ENCODE results near the gene WDR31.

The WDR31 gene

DNA sequence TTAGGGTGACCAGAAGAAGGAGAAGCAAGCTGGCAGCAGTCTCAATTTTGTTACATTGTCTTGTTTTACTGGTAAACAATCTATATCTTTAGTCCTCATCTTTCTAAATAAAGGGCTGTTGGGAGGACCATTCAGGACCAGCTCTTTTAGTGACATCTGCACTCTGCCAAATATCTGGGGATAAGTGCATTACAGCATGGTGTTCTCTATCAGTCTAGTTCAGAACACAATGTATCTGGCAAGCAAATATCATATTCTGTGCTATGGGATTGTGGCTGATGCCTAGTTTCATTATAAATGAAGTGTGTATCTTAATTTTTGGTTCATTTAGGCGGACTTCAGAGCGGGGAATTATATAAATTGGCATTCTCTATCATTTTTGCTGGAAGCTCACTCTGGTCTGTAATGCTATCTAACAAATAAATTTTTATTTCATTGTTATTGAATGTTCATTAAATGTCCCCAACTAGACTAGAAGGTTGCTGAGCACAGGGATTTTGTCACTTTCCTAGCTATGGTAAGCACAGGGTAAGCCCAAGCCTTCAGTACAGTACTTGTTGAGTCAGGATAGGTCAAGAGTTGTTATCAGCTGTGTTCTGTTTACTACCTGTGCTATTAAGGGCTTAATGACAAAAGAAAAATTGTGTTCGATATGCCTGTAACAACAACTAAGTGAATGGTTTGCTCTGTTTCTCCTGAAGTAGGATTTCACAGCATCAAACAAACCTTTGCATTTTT lies 11.9 kb downstream of the WDR31 start:
- H3K36me3 ChIP-seq (ENCODE audit: control insufficient read depth, insufficient read depth, low read length) = no peaks in the 10 kb centered on the region
- no peak overlapping the region for H3K4me3 ChIP-seq (ENCODE audit: low read depth, low read length)
- H3K4me1 ChIP-seq (ENCODE audit: control insufficient read depth, insufficient read depth, low read length) = no peaks in the 10 kb centered on the region
- H3K9ac ChIP-seq (ENCODE audit: low read length) = no peak overlapping the region
- H3K9me3 ChIP-seq (ENCODE audit: control insufficient read depth, insufficient read depth, low read depth, low read length) = no peaks in the 10 kb centered on the region
- H3K27me3 ChIP-seq (ENCODE audit: control insufficient read depth, insufficient read depth, low read length) = no peaks in the 10 kb centered on the region
- no peak overlapping the region for H3K27ac ChIP-seq (ENCODE audit: low read depth, low read length)

DNA sequence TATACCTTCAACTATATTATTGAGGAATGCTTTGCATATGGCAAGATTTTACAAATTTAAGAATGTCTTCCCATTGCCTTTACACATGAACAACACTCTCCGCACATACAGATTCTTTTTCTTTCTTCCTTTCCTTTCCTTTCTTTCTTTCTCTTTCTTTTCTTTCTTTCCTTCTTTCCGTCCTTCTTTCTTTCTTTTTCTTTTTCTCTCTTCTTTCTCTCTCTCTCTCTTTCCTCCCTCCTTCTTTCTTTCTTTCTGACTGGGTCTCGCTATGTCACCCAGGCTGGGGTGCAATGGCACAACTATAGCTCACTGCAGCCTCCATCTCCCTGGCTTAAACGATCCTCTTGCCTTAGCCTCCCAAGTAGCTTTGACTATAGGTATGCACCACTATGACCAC lies 13.8 kb downstream of the WDR31 start:
- H3K9me3 ChIP-seq (ENCODE audit: control insufficient read depth, insufficient read depth, low read depth, low read length) = no peaks in the 10 kb centered on the region
- H3K27me3 ChIP-seq (ENCODE audit: control insufficient read depth, insufficient read depth, low read length) = peaks cover 4% of the 10 kb centered on the region; the same call in 1 of the 2 replicates
- H3K27ac ChIP-seq (ENCODE audit: low read depth, low read length) = no peak overlapping the region
- no peak overlapping the region for H3K4me3 ChIP-seq (ENCODE audit: low read depth, low read length)
- H3K4me1 ChIP-seq (ENCODE audit: control insufficient read depth, insufficient read depth, low read length) = no peaks in the 10 kb centered on the region
- H3K36me3 ChIP-seq (ENCODE audit: control insufficient read depth, insufficient read depth, low read length) = no peaks in the 10 kb centered on the region
- no peak overlapping the region for H3K9ac ChIP-seq (ENCODE audit: low read length)

DNA sequence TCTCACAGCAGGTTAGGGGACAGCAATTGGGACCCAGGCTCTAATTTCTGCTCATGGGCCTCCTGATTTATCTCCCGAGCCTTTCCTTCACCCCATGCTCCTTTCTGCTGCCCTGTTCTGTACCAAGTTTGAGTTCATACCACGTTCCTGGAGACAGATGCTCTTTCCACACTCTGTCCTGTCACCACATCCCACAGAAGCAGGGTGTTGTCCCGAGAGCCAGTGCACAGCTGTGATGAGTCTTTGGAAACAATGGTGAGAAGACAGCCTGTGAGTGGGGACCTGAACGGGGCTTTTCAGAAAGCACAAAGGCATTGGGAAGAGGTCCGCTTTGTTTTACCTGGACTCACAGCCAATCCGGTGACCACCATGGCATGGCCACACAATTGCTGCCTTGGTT lies 17.4 kb downstream of the WDR31 start:
- Histone ChIP-seq H3K9ac (ENCODE audit: low read length) (no peak overlapping the region), H3K9me3 (ENCODE audit: control insufficient read depth, insufficient read depth, low read depth, low read length) (no peaks in the 10 kb centered on the region), H3K27ac (ENCODE audit: low read depth, low read length) (no peak overlapping the region), H3K4me1 (ENCODE audit: control insufficient read depth, insufficient read depth, low read length) (no peaks in the 10 kb centered on the region), H3K36me3 (ENCODE audit: control insufficient read depth, insufficient read depth, low read length) (no peaks in the 10 kb centered on the region), H3K27me3 (ENCODE audit: control insufficient read depth, insufficient read depth, low read length) (peaks cover 7% of the 10 kb centered on the region; the same call in 1 of the 2 replicates), H3K4me3 (ENCODE audit: low read depth, low read length) (no peak overlapping the region)

DNA sequence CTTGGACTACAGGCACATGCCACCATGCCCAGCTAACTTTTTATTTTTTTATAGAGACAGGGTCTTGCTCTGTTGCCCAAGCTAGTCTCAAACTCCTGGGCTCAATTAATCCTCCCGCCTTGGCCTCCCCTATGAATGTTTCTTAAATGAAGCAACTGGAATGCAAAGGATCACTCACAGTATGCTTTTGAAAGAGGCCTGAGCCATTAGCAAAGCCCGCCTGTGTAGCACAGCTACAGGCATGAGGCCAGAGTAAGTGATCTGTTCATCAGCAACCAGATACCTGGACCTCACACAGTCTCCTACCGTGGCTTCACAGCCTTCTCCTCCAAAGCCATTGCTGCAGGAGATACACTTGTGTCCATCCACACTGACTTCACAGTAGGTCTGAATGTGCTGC lies 20.0 kb downstream of the WDR31 start:
- no peaks in the 10 kb centered on the region for H3K36me3 ChIP-seq (ENCODE audit: control insufficient read depth, insufficient read depth, low read length)
- no peaks in the 10 kb centered on the region for H3K9me3 ChIP-seq (ENCODE audit: control insufficient read depth, insufficient read depth, low read depth, low read length)
- H3K27me3 ChIP-seq (ENCODE audit: control insufficient read depth, insufficient read depth, low read length) = peaks cover 7% of the 10 kb centered on the region; the same call in 1 of the 2 replicates
- H3K27ac ChIP-seq (ENCODE audit: low read depth, low read length) = no peak overlapping the region
- no peak overlapping the region for H3K9ac ChIP-seq (ENCODE audit: low read length)
- no peak overlapping the region for H3K4me3 ChIP-seq (ENCODE audit: low read depth, low read length)
- no peaks in the 10 kb centered on the region for H3K4me1 ChIP-seq (ENCODE audit: control insufficient read depth, insufficient read depth, low read length)

DNA sequence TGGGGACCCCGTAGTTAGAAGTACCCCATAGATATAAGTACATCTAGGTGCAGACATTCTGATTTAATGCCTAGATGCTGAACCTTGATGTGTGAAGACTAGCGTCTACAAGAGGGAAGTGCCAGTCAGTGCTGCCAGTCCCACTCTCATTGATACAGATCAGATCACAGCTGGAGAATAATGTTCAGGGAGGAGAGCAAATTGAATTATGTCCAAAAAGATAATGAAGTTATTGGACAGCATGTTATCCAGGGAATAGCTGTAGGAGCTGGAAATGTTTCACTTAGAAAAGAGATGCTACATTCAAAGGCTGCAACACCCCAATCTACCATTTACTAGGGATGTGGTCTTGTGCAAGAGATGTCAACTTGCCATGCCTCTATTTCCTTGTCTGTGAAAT lies 21.0 kb downstream of the WDR31 start:
- Histone ChIP-seq H3K9ac (ENCODE audit: low read length) (no peak overlapping the region), H3K27me3 (ENCODE audit: control insufficient read depth, insufficient read depth, low read length) (peaks cover 7% of the 10 kb centered on the region; the same call in 1 of the 2 replicates), H3K4me3 (ENCODE audit: low read depth, low read length) (no peak overlapping the region), H3K9me3 (ENCODE audit: control insufficient read depth, insufficient read depth, low read depth, low read length) (no peaks in the 10 kb centered on the region), H3K36me3 (ENCODE audit: control insufficient read depth, insufficient read depth, low read length) (no peaks in the 10 kb centered on the region), H3K4me1 (ENCODE audit: control insufficient read depth, insufficient read depth, low read length) (no peaks in the 10 kb centered on the region), H3K27ac (ENCODE audit: low read depth, low read length) (no peak overlapping the region)

DNA sequence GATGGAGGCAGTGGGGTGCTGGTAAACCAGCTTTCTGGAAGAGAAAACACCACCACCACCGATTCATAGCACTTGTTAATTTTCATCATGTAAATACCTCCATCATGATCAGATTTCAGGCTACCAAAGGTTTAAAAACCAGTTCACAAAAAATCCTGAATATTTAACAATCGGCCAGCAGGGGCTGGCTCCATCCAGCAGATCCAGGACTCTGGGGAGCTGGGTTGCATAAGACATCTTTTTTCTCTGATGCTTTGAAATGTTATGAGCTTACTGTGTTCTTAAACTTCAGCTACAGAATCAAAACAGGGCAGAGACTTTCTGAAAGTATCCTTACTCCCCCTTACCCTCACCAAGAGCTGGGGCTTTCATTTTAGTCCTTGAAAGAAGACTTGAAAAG lies 22.3 kb downstream of the WDR31 start:
- Histone ChIP-seq H3K27me3 (ENCODE audit: control insufficient read depth, insufficient read depth, low read length) (peaks cover 7% of the 10 kb centered on the region; the same call in 1 of the 2 replicates), H3K36me3 (ENCODE audit: control insufficient read depth, insufficient read depth, low read length) (no peaks in the 10 kb centered on the region), H3K27ac (ENCODE audit: low read depth, low read length) (no peak overlapping the region), H3K9ac (ENCODE audit: low read length) (no peak overlapping the region), H3K4me1 (ENCODE audit: control insufficient read depth, insufficient read depth, low read length) (no peaks in the 10 kb centered on the region), H3K4me3 (ENCODE audit: low read depth, low read length) (no peak overlapping the region), H3K9me3 (ENCODE audit: control insufficient read depth, insufficient read depth, low read depth, low read length) (no peaks in the 10 kb centered on the region)

DNA sequence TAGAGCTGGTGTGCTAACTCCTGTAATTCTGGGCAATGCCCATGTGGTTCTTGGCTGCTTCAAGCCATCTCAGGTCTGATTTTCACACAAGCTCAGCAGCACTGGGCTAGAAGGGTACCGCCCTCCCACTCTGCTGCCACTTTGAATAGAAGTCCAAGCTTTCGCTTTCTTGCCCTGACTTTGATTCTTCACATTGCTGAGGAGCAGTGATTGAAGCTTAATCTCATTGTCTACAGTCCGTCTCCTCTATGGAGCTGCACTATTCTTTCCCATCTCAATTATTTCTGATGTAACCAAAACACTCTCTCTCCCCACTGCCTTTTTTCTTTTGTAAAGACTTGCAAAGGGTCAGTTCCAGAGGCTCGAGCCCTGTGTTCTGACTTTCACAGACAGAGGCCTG lies 24.0 kb downstream of the WDR31 start:
- no peaks in the 10 kb centered on the region for H3K9me3 ChIP-seq (ENCODE audit: control insufficient read depth, insufficient read depth, low read depth, low read length)
- no peak overlapping the region for H3K27ac ChIP-seq (ENCODE audit: low read depth, low read length)
- H3K36me3 ChIP-seq (ENCODE audit: control insufficient read depth, insufficient read depth, low read length) = no peaks in the 10 kb centered on the region

DNA sequence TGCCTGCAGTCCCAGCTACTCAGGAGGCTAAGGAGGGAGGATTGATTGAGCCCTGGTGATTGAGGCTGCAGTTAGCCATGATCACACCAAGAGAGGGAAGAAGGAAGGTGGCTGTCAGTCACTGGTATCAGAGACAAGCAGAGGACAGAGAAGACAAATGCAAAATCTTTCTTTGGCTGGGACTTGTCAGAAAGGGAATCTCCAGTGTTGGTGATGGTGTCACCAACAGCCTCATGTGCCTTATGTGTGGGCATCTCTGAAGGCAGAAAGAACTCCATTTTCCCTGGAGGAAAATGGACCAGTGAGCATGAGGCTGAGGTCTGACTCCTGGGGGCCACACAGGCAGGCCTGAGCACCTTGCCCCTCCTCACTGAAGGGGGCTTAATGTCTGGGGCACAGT lies 24.8 kb downstream of the WDR31 start:
- H3K27ac ChIP-seq (ENCODE audit: low read depth, low read length) = no peak overlapping the region
- no peaks in the 10 kb centered on the region for H3K27me3 ChIP-seq (ENCODE audit: control insufficient read depth, insufficient read depth, low read length)
- no peak overlapping the region for H3K4me3 ChIP-seq (ENCODE audit: low read depth, low read length)
- no peaks in the 10 kb centered on the region for H3K9me3 ChIP-seq (ENCODE audit: control insufficient read depth, insufficient read depth, low read depth, low read length)
- H3K36me3 ChIP-seq (ENCODE audit: control insufficient read depth, insufficient read depth, low read length) = no peaks in the 10 kb centered on the region
- H3K9ac ChIP-seq (ENCODE audit: low read length) = no peak overlapping the region
- no peaks in the 10 kb centered on the region for H3K4me1 ChIP-seq (ENCODE audit: control insufficient read depth, insufficient read depth, low read length)

More for the DNA sequence above, 24.0 kb downstream of the WDR31 start:
- 0 out of 2 replicates have a peak, but pooled peaks cover under 1% of the 10 kb centered on the region for H3K27me3 ChIP-seq (ENCODE audit: control insufficient read depth, insufficient read depth, low read length)
- no peaks in the 10 kb centered on the region for H3K4me1 ChIP-seq (ENCODE audit: control insufficient read depth, insufficient read depth, low read length)
- no peak overlapping the region for H3K4me3 ChIP-seq (ENCODE audit: low read depth, low read length)
- no peak overlapping the region for H3K9ac ChIP-seq (ENCODE audit: low read length)

DNA sequence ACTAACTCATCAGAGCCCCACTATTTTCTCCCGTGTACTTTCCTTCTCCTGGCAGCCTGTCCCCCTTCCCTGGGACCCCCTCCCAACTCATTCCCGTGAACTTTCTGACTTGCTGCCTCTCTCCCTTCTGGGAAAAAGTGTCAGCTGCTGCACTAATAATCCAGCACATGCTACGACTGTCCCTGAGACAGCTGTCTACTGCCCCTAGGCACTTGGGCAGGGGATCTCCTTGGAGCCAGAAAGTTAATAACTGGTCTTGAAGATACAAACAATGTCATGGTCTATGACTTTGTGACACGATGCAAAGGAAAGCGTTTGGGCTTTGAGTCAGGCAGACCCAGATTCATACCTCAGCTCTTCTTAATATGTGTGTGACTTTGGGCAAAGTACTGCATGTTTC lies 26.8 kb downstream of the WDR31 start:
- Histone ChIP-seq H3K4me3 (ENCODE audit: low read depth, low read length) (no peak overlapping the region), H3K9me3 (ENCODE audit: control insufficient read depth, insufficient read depth, low read depth, low read length) (no peaks in the 10 kb centered on the region)

DNA sequence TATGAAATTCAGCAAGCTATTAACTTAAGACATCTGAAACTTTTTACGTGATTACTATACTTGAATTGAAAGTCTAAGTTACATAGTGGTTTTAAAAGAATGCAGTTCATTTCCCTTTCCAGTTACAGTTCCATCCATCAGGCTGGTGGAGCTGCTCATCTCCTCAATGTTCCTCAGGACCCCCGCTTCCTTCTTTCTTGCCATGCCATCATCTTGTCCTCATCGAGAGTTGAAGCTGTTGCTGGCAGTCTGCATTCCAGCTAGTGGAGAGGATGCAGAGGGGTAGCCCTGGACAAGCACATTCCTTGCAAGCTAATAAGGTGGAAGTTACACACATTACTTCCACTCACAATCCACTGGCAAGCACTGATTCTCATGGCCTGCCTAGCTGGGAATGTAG lies 28.1 kb downstream of the WDR31 start:
- Histone ChIP-seq H3K27ac (ENCODE audit: low read depth, low read length) (no peak overlapping the region), H3K36me3 (ENCODE audit: control insufficient read depth, insufficient read depth, low read length) (no peaks in the 10 kb centered on the region), H3K27me3 (ENCODE audit: control insufficient read depth, insufficient read depth, low read length) (no peaks in the 10 kb centered on the region), H3K4me3 (ENCODE audit: low read depth, low read length) (no peak overlapping the region), H3K4me1 (ENCODE audit: control insufficient read depth, insufficient read depth, low read length) (no peaks in the 10 kb centered on the region), H3K9ac (ENCODE audit: low read length) (no peak overlapping the region), H3K9me3 (ENCODE audit: control insufficient read depth, insufficient read depth, low read depth, low read length) (no peaks in the 10 kb centered on the region)

More for the DNA sequence above, 26.8 kb downstream of the WDR31 start:
- H3K27me3 ChIP-seq (ENCODE audit: control insufficient read depth, insufficient read depth, low read length) = no peaks in the 10 kb centered on the region
- no peak overlapping the region for H3K27ac ChIP-seq (ENCODE audit: low read depth, low read length)
- H3K36me3 ChIP-seq (ENCODE audit: control insufficient read depth, insufficient read depth, low read length) = no peaks in the 10 kb centered on the region
- no peak overlapping the region for H3K9ac ChIP-seq (ENCODE audit: low read length)
- H3K4me1 ChIP-seq (ENCODE audit: control insufficient read depth, insufficient read depth, low read length) = no peaks in the 10 kb centered on the region

DNA sequence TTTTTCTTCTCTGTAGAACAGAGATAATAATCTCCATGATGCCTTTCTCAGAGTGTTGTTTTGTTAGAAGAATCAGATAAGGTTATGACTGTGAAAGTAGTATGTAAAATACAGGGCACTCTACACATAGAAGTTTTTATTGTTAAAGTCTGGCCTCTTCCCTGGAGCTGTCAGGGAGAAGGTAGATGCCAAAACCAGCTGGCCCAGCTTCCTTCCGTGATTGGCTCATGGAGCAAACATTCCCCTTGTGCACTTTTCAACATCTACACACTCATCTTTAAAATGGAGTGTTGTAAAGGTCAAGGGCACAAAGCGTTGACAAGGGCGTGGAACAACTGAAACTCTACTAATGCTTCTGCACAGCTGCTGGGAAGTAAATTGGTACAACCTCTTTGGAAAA lies 29.5 kb downstream of the WDR31 start:
- no peak overlapping the region for H3K4me3 ChIP-seq (ENCODE audit: low read depth, low read length)
- no peaks in the 10 kb centered on the region for H3K9me3 ChIP-seq (ENCODE audit: control insufficient read depth, insufficient read depth, low read depth, low read length)
- H3K27me3 ChIP-seq (ENCODE audit: control insufficient read depth, insufficient read depth, low read length) = no peaks in the 10 kb centered on the region
- no peaks in the 10 kb centered on the region for H3K4me1 ChIP-seq (ENCODE audit: control insufficient read depth, insufficient read depth, low read length)
- no peaks in the 10 kb centered on the region for H3K36me3 ChIP-seq (ENCODE audit: control insufficient read depth, insufficient read depth, low read length)
- no peak overlapping the region for H3K27ac ChIP-seq (ENCODE audit: low read depth, low read length)
- H3K9ac ChIP-seq (ENCODE audit: low read length) = no peak overlapping the region
